Heart left ventricle (tissue), 13 donors: Measurements from ENCODE around the gene GLO1.

Source experiments
- CTCF ChIP-seq, 12 donors: fragments of 200-600 bp; sonication (generic) in 4 of 12; IDR thresholded peaks; one replicate each; pipeline versions ENCODE4 v1.5.0 to v1.8.0; 2018 to 2022; ENCODE audit warnings: antibody characterized with exemption in 12 of 12, mild to moderate bottlenecking in 5 of 12
- POLR2A ChIP-seq, 2 donors: fragments of 450-650 bp; IDR thresholded peaks; one replicate each; pipeline ENCODE4 v1.6.1; 2017; ENCODE audit warnings: antibody characterized with exemption in 2 of 2, mild to moderate bottlenecking in 2 of 2, moderate library complexity in 2 of 2
- donor health status: ischemic (EF 13 %, LVEDD 7.1; RV severe dilation, severe dysfunction).
- donor health status: DM: no; HTN: yes; CAD: no.
- donor health status: DM: no; HTN: no; CAD: no.
- donor health status: ischemic (EF 25% LVEDD 6.9; RV normal size, moderate dysfunction).
- donor health status: ischemic (EF 25% LVEDD 5.7; RV mildly dilated, moderate dysfunction).
- donor health status: ischemic (EF 35%, LVEDD 5.7; RV mildly dilated, moderate dysfunction).
- donor health status: nonischemic (EF 11% LVEDD 7.7; RV severe dilation, severe dysfunction).
- donor health status: DM: yes; HTN: yes; CAD: no.
- donor health status: PGD.
- donor health status: ischemic (EF 29% LVEDD 5.4; RV normal size, mild dysfunction).
- donor health status: nonischemic (EF 23%, LVEDD 6.1; RV moderate dilation, normal function).

- no peak for TF ChIP-seq CTCF (IDR thresholded peaks at IDR 0.05)
- TF ChIP-seq POLR2A (IDR thresholded peaks at IDR 0.05): no peak
Observed at GRCh38 chr6:38719358-38719757, 16.4 kb upstream of the GLO1 start.
